Nucleus accumbens (tissue), 56 donors: ENCODE results near the gene STPG2.
"Not testable (repeated sequence)": the region's sequence is repeated elsewhere in the genome, so short reads cannot be mapped to it uniquely, and the experiment has no call there.

Source experiments
- DNase-seq, 56 donors: peaks; one replicate each; lab custom pipeline; 2025; lab: John Stamatoyannopoulos, UW

STPG2 gene

GRCh38 chr4:97953171-97953941 is 189.9 kb downstream of the STPG2 start:
- no peak for DNase-seq

- DNase-seq = no peak
Measured at GRCh38 chr4:97952763-97953162, 190.5 kb downstream of the STPG2 start.

GRCh38 chr4:97950836-97951235 is 192.4 kb downstream of the STPG2 start:
- DNase-seq = no peak

- no peak for DNase-seq
Measured at GRCh38 chr4:97942951-97943350, 200.3 kb downstream of the STPG2 start.

- DNase-seq = no peak
Measured at GRCh38 chr4:97942137-97942536, 201.1 kb downstream of the STPG2 start.

GRCh38 chr4:97938141-97938540 is 205.1 kb downstream of the STPG2 start:
- DNase-seq = no peak

- DNase-seq = no peak
Measured at GRCh38 chr4:97924341-97924958, 218.8 kb downstream of the STPG2 start.

GRCh38 chr4:97923096-97923495 is 220.2 kb downstream of the STPG2 start:
- DNase-seq = no peak

- no peak for DNase-seq
Measured at GRCh38 chr4:97917115-97917514, 226.2 kb downstream of the STPG2 start.

- DNase-seq = no peak
Measured at GRCh38 chr4:97912156-97912555, 231.1 kb downstream of the STPG2 start.

- no peak for DNase-seq
Measured at GRCh38 chr4:97911236-97911906, 231.9 kb downstream of the STPG2 start.

GRCh38 chr4:97910005-97910404 is 233.3 kb downstream of the STPG2 start:
- no peak for DNase-seq

GRCh38 chr4:97903436-97904189 is 239.7 kb downstream of the STPG2 start:
- DNase-seq = not testable (repeated sequence)

- DNase-seq = no peak
Measured at GRCh38 chr4:97900229-97900628, 243.0 kb downstream of the STPG2 start.

- no peak for DNase-seq
Measured at GRCh38 chr4:97892592-97893266, 250.5 kb downstream of the STPG2 start.

GRCh38 chr4:97879942-97880341 is 263.3 kb downstream of the STPG2 start:
- no peak for DNase-seq

GRCh38 chr4:97868097-97868496 is 275.2 kb downstream of the STPG2 start:
- no peak for DNase-seq

GRCh38 chr4:97867557-97868091 is 275.7 kb downstream of the STPG2 start:
- DNase-seq = no peak

- no peak for DNase-seq
Measured at GRCh38 chr4:97866821-97867556, 276.3 kb downstream of the STPG2 start.
